GM21423 (cell line): ENCODE data around the gene FNDC3B.
"Not testable (repeated sequence)": the region's sequence is repeated elsewhere in the genome, so short reads cannot be mapped to it uniquely, and the experiment has no call there.

ENCODE experiments used
- ATAC-seq: cut with Tn5 transposase; IDR thresholded peaks from one replicate; pipeline ENCODE4 v1.9.1; 2021; ENCODE audit warnings: mild to moderate bottlenecking, moderate library complexity; ENCODE audit not compliant: unreplicated experiment

FNDC3B gene

GRCh38 chr3:172228036-172228415, 188.6 kb downstream of the FNDC3B start:
- no peak for ATAC-seq

GRCh38 chr3:172229462-172229861, 190.1 kb downstream of the FNDC3B start:
- ATAC-seq = no peak

GRCh38 chr3:172231318-172231901, 192.0 kb downstream of the FNDC3B start:
- no peak for ATAC-seq

GRCh38 chr3:172232579-172233212, 193.3 kb downstream of the FNDC3B start:
- no peak for ATAC-seq

GRCh38 chr3:172233474-172234277, 194.3 kb downstream of the FNDC3B start:
- no peak for ATAC-seq

GRCh38 chr3:172235698-172236097, 196.3 kb downstream of the FNDC3B start:
- ATAC-seq = no peak

GRCh38 chr3:172236771-172237742, 197.7 kb downstream of the FNDC3B start:
- ATAC-seq = no peak

- no peak for ATAC-seq
Measured at GRCh38 chr3:172238188-172238587, 198.8 kb downstream of the FNDC3B start.

- no peak for ATAC-seq
Measured at GRCh38 chr3:172239218-172239790, 199.9 kb downstream of the FNDC3B start.

GRCh38 chr3:172241405-172241804, 202.0 kb downstream of the FNDC3B start:
- ATAC-seq = no peak

- not testable (repeated sequence) for ATAC-seq
Measured at GRCh38 chr3:172242471-172242870, 203.1 kb downstream of the FNDC3B start.

GRCh38 chr3:172243376-172243775, 204.0 kb downstream of the FNDC3B start:
- ATAC-seq = not testable (repeated sequence)

GRCh38 chr3:172244011-172244410, 204.6 kb downstream of the FNDC3B start:
- ATAC-seq = no peak

- ATAC-seq = no peak
Measured at GRCh38 chr3:172245241-172245640, 205.9 kb downstream of the FNDC3B start.

- ATAC-seq = no peak
Measured at GRCh38 chr3:172246107-172246844, 206.9 kb downstream of the FNDC3B start.

- no peak for ATAC-seq
Measured at GRCh38 chr3:172247525-172248274, 208.3 kb downstream of the FNDC3B start.

- no peak for ATAC-seq
Measured at GRCh38 chr3:172249039-172249438, 209.7 kb downstream of the FNDC3B start.

- ATAC-seq = no peak
Measured at GRCh38 chr3:172251211-172251610, 211.8 kb downstream of the FNDC3B start.

- no peak for ATAC-seq
Measured at GRCh38 chr3:172253200-172253599, 213.8 kb downstream of the FNDC3B start.
